Measurements from ENCODE around the gene POLA1. TPM values are rescaled to one million over a fixed set of nuclear protein-coding genes. Genes with fewer than 3 reads are reported as not detected.

Gene POLA1
- total RNA-seq, 2 donors from 2014 or later = 7.9 to 19.6 TPM

DNA sequence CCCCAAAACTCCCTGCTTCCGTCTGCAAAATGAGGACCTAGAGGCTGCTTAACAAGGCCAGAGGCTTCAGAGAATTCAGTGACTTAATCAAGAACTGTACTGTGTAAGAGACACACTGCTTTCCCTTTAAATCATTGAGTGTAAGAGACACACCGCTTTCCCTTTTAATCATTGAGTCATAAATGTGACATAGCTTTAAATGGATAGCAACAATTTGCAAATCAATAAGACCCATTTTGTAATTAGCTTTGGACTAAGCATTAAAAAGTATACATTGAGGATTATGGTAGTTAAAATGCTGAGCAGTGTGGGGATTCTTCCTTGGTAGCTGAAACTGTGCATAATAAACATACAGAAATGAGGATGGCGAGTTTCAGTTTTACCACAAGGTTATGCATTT is 290.2 kb downstream of the POLA1 start:
- no peak overlapping the region for H3K27ac ChIP-seq
- no peak overlapping the region for H3K9ac ChIP-seq (ENCODE audit: low read depth in 2 of 2, low read length in 2 of 2)
- intact Hi-C loops (cut with DNase I) = no loop called here
- DNase-seq = no peak
- no peaks in the 10 kb centered on the region for H3K4me1 ChIP-seq
- H3K9me3 ChIP-seq = no peaks in the 10 kb centered on the region
- H3K36me3 ChIP-seq = no peaks in the 10 kb centered on the region
- TF ChIP-seq, protein P1, sequence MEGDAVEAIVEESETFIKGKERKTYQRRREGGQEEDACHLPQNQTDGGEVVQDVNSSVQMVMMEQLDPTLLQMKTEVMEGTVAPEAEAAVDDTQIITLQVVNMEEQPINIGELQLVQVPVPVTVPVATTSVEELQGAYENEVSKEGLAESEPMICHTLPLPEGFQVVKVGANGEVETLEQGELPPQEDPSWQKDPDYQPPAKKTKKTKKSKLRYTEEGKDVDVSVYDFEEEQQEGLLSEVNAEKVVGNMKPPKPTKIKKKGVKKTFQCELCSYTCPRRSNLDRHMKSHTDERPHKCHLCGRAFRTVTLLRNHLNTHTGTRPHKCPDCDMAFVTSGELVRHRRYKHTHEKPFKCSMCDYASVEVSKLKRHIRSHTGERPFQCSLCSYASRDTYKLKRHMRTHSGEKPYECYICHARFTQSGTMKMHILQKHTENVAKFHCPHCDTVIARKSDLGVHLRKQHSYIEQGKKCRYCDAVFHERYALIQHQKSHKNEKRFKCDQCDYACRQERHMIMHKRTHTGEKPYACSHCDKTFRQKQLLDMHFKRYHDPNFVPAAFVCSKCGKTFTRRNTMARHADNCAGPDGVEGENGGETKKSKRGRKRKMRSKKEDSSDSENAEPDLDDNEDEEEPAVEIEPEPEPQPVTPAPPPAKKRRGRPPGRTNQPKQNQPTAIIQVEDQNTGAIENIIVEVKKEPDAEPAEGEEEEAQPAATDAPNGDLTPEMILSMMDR (IDR thresholded peaks at IDR 0.05) = no peak
- H3K4me3 ChIP-seq = no peak overlapping the region
- H3K27me3 ChIP-seq = no peaks in the 10 kb centered on the region

DNA sequence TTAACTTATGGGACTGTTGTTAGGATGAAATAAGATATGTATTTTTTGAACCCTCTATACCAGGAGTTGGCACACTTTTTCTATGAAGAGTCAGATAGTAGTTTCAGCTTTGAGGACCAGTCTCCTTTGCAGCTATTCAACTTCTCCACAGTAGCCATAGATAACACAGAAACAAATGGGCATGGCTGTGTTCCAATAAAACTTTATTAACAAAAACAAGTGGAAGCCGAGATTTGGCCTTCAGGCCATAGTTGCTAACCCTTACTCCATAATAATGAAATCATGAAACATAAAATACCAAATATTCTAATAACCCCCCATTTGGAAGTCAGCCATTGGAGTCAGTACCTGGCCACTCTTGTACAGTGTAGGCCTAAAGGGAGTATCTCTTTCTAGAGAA is 291.4 kb downstream of the POLA1 start:
- TF ChIP-seq, protein P1 (IDR thresholded peaks at IDR 0.05) = no peak
- Histone ChIP-seq H3K27me3 (no peaks in the 10 kb centered on the region), H3K9ac (ENCODE audit: low read depth in 2 of 2, low read length in 2 of 2) (no peak overlapping the region), H3K9me3 (no peaks in the 10 kb centered on the region), H3K36me3 (no peaks in the 10 kb centered on the region), H3K27ac (no peak overlapping the region), H3K4me1 (no peaks in the 10 kb centered on the region), H3K4me3 (no peak overlapping the region)
- intact Hi-C loops (cut with DNase I) = no loop called here
- no peak for DNase-seq

DNA sequence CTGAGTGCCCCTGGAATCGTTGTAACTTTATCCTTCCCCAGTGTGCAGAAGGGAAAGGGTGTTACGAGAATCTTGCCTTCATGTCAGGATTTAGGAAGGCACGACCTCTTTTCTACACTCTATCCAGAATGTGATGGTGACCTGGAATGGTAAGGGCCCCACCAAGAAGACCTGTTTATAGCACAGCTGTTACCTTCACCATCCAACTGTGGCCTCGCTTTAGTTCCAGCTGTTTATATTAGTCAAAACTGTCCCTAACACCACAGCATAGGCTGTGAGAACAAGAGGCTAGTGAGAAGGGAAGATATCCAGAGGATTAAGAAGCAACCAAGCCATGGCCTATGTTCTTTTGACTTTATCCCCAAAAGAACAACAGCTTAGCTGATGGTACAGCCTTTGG is 294.0 kb downstream of the POLA1 start:
- no peak for DNase-seq
- no peak overlapping the region for H3K4me3 ChIP-seq
- intact Hi-C loops (cut with DNase I) = no loop called here
- TF ChIP-seq, protein P1 (IDR thresholded peaks at IDR 0.05) = no peak
- no peaks in the 10 kb centered on the region for H3K27me3 ChIP-seq
- no peaks in the 10 kb centered on the region for H3K36me3 ChIP-seq
- H3K9me3 ChIP-seq = no peaks in the 10 kb centered on the region
- H3K27ac ChIP-seq = no peak overlapping the region
- no peak overlapping the region for H3K9ac ChIP-seq (ENCODE audit: low read depth in 2 of 2, low read length in 2 of 2)
- H3K4me1 ChIP-seq = no peaks in the 10 kb centered on the region

DNA sequence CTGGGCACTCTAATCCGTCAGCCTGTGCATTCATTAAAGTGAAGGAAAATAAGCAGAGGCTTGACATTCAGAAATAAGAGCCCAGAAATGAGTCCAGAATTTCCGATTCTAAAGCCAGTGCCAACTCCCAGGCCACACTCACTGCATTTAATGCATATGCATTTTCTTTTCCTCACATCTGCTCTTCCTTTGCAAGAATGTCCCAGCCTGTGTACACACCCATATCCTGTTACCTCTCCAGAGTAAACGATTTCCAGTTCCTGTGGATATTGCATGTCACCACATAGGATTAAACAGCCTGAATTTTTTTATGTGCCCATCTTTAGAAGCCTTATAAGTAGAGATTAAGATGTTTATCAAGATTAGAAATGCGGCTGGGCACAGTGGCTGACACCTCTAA is 294.6 kb downstream of the POLA1 start:
- H3K9ac ChIP-seq (ENCODE audit: low read depth in 2 of 2, low read length in 2 of 2) = no peak overlapping the region
- intact Hi-C loops (cut with DNase I) = no loop called here

DNA sequence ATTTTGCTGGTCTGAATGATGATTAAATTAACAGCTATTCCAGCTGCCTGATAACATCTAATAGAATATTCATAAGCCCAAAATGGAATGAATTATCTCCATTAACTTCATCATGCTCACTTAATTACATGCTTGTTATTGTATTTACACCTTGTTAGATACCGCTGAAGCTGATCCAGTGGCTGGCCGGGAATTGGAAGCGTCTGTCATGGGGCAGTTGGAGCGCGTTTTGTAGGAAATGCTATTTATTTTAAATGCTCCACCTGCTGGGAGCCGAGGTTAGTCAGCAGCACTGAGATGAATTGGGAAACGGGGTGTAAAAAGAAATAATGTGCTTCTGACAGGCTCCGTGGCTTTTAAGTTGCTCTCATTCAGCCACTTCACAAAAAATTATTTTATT is 296.8 kb downstream of the POLA1 start:
- H3K9me3 ChIP-seq = no peaks in the 10 kb centered on the region
- H3K4me1 ChIP-seq = no peaks in the 10 kb centered on the region
- H3K27ac ChIP-seq = no peak overlapping the region
- DNase-seq = no peak
- intact Hi-C loops (cut with DNase I) = no loop called here
- TF ChIP-seq, protein P1 (IDR thresholded peaks at IDR 0.05) = no peak
- H3K36me3 ChIP-seq = no peaks in the 10 kb centered on the region
- no peak overlapping the region for H3K4me3 ChIP-seq
- no peaks in the 10 kb centered on the region for H3K27me3 ChIP-seq
- H3K9ac ChIP-seq (ENCODE audit: low read depth in 2 of 2, low read length in 2 of 2) = no peak overlapping the region

More for the DNA sequence above, 294.6 kb downstream of the POLA1 start:
- Histone ChIP-seq H3K4me3 (no peak overlapping the region), H3K27me3 (no peaks in the 10 kb centered on the region), H3K4me1 (no peaks in the 10 kb centered on the region), H3K27ac (no peak overlapping the region), H3K36me3 (no peaks in the 10 kb centered on the region), H3K9me3 (no peaks in the 10 kb centered on the region)
- no peak for DNase-seq
- TF ChIP-seq, protein P1 (IDR thresholded peaks at IDR 0.05) = no peak

DNA sequence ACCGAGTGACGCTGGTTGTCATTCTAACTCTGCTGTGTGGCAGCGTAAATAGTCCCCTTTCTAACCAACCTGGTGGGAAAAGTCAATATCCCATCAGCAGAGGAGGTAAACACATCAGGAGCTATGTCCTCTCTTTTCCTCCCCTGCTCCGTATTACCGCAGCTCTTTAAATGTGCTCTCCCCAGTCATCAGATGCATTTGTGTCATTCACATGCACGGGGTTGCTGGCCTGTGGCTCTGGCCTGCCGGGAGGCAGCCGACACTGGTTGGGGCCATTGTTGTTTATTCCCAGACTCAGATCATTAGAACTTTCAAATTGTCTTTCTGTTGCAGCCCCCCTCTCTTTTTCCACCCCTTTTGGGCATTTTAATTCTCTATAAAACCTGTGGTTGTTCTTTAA is 300.2 kb downstream of the POLA1 start:
- no peak for DNase-seq
- TF ChIP-seq, protein P1 (IDR thresholded peaks at IDR 0.05) = no peak
- no peaks in the 10 kb centered on the region for H3K36me3 ChIP-seq
- no peaks in the 10 kb centered on the region for H3K27me3 ChIP-seq
- H3K9me3 ChIP-seq = no peaks in the 10 kb centered on the region
- H3K27ac ChIP-seq = no peak overlapping the region
- H3K9ac ChIP-seq (ENCODE audit: low read depth in 2 of 2, low read length in 2 of 2) = no peak overlapping the region
- H3K4me3 ChIP-seq = no peak overlapping the region
- intact Hi-C loops (cut with DNase I) = no loop called here
- H3K4me1 ChIP-seq = no peaks in the 10 kb centered on the region

All from colonic mucosa (tissue), 4 donors.